ENCODE results near the gene SEC24B.

SEC24B gene

GRCh38 chr4:109433205-109434006 is at the start of gene SEC24B:
SEC24B (plus strand) TSS chr4:109433815; CDS start chr4:109433870, 55 bp downstream.
- DNase-seq = peak; percentile 84

DNA sequence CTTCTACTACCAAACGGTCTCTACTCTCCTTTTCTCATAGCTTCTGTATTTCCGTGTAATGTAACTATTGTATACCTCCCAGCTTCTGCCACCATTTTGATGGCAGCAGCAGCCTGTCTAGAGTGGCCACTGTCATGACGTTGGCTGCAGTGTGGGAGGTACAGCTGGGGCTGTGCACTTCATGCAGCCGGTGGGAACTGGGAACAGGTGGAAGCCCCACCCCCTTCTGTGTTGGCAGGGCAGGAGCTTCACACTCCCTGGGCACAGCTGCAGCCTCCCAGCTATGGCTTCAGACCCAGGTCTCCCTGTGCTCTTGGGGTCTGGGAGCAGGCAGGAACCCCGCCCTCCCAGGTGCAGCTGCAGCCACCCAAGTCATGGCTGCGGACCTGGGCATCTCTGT is 49.8 kb upstream of the SEC24B start:
- no peak for DNase-seq

DNA sequence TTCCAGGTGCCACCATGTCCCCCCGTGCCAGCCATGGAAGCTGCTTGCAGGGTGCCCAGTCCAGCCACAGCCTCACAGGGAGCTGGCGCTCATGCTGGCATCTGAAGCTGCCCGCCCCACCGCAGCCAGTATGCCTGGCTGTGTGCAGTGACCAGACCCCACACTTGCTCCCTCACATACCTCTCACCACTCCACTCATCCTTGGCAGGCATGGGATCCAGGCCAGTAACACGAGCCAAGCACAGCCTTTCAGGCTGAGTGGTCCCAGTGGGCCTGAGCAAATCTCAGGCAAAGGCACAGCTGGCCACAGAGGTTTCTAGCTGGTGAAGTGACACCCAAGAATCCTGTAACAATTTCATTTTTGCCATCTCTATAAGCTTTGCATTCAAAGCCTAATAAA is 48.4 kb upstream of the SEC24B start:
- DNase-seq = no peak

DNA sequence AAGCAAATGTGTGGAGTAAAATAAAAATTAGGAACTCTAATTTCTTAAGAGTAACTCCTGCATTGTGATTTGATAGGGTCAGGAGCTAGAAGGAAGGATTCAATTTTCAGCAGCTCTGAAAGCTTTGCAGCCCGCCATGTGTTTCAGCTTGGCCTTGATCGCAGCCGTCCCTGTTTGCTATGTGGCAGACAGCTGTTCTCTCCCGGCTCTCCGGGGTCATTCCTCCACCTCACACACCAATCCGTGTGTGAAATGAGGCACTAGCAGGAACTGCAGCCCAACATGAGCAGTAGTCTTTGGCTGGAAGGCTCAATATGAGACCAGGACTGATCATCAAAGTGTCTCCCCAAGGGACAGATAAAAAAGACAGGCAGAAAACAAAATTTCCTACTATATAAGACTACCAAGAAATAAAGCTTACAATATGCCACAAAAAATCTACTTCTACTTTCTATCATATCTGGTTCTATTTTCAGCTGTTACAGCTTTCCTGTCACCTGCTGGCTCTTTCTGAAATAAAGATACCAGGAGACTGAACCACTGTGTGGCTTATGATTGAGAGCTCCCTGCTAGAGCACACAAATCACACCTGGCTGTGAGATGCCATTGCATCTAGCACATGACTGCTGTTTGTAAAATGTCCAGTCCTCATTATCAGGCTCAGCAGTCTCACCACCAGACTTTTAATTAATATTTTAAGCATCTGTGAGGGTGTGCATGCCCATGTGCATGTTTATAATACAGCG is 44.1 kb upstream of the SEC24B start:
- DNase-seq = no peak

- DNase-seq = no peak
These were observed 43.4 kb upstream of the SEC24B start for GRCh38 chr4:109390115-109390768.

DNA sequence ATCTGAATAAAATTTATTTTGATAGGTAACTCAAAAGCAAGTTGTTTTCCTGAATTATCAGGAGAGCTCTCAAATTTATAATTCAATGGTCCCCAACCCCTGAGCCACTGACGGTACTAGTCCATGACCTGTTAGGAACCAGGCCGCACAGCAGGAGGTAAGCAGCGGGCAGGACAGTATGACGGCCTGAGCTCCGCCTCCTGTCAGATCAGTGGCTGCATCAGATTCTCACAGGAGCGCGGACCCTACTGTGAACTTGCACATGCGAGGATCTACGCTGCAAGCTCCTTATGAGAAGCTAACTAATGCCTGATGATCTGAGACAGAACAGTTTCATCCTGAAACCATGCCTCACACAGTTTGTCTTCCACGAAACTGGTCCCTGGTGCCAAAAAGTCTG is 37.9 kb upstream of the SEC24B start:
- DNase-seq = no peak

DNA sequence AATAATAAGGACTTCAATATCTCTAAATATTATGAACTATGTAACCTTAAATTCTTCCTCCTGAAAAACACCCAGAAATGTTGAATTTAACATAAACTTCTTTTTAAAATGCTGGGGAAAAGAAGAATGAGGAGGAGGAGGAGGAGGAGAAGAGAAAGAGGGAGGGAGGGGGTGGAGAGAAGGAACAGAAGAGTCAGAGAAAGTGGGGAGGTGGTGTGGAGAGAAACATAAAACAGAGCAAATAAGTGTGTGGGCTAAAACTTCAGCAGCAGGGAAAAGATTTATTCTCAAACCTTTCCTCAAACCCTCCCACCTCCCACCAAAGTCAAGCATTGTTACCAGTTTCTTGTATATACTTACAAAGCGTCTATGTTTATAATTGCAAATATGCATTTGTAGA is 34.7 kb upstream of the SEC24B start:
- DNase-seq = no peak

GRCh38 chr4:109406337-109406931 is 27.2 kb upstream of the SEC24B start:
- DNase-seq = peak; percentile 63

GRCh38 chr4:109407027-109407737 is 26.4 kb upstream of the SEC24B start:
- no peak for DNase-seq

DNA sequence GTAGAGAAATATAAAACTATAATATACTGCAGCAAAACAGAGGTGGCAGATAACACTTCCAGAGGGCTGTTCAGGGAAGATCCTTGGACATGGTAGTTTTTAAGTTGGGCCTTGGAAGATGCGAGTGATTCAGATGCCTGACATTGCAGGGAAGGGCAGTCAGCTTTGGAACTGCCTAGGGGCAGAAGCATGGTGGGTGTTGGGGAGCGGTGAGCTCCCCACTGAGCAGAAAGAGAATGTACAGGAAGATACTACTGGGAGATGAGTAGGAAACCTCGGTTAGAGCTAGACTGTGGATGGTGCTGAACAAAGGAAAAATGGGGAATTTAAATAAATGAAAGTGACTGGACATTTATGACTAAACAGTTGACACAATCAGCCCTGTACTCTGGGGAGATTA is 24.9 kb upstream of the SEC24B start:
- peak; percentile 17 for DNase-seq

GRCh38 chr4:109410226-109410625 is 23.4 kb upstream of the SEC24B start:
- no peak for DNase-seq

- no peak for DNase-seq
These were observed 22.8 kb upstream of the SEC24B start for GRCh38 chr4:109410776-109411175.

GRCh38 chr4:109411964-109412363 is 21.7 kb upstream of the SEC24B start:
- no peak for DNase-seq

GRCh38 chr4:109412776-109413175 is 20.8 kb upstream of the SEC24B start:
- DNase-seq = no peak

- peak; percentile 44 for DNase-seq
These were observed 18.7 kb upstream of the SEC24B start for GRCh38 chr4:109414938-109415337.

- DNase-seq = no peak
These were observed 15.0 kb upstream of the SEC24B start for GRCh38 chr4:109418588-109418987.

- DNase-seq = no peak
These were observed 13.9 kb upstream of the SEC24B start for GRCh38 chr4:109419679-109420078.

GRCh38 chr4:109424093-109424841 is 9.3 kb upstream of the SEC24B start:
- peak; percentile 19 for DNase-seq

DNA sequence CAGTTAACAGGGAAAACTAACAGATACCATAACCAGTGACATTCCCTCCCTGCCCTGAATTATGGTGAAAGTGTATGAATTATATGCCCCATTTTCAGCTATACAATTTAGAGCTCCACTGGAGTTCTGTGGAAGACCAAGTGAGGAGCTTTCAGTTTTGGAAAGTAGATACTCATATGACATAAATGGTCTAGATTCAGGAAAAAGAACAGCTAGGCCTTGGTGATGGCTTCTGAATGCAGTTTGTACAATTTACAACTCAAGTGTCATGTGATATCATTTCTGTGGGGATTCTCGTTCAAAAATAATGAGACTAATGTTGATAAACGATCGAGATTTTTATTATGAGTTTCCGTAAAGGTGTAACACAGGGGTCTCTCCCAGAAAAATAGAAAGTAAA is 8.2 kb upstream of the SEC24B start:
- DNase-seq = no peak

GRCh38 chr4:109429545-109429944 is 4.1 kb upstream of the SEC24B start:
- peak; percentile 31 for DNase-seq

DNA sequence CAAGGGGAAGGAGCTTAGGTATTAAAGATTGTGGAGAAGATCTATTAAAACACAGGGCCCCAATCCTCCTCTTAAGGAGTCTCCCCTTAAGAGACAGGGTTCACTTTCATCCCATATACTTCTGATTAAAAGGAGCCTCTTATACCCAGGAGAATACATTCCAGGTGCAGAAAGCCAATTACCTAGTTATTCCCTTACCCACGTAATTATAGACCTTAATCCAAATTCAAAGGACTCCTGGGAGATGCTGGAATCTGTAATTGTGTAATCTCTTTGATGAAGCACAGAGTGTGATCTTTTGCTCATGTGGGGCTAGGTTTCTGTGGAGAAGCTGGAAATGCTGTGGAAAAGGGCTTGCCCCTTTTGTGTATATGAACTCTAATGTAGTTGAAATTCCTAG is 1.4 kb upstream of the SEC24B start:
- DNase-seq = no peak

GRCh38 chr4:109432696-109433095 is 919 bp upstream of the SEC24B start:
- DNase-seq = peak; percentile 83
